ENCODE measurements around the gene SMOC2. TPM values are rescaled to one million over a fixed set of nuclear protein-coding genes. Genes with fewer than 3 reads are reported as not detected.
A peak's percentile ranks its signal among the peaks of the same experiment; 100 is the strongest.

SMOC2 gene
- total and polyA plus RNA-seq, 2 experiments from 2014 or later: 51.0 to 88.7 TPM

GRCh38 chr6:168574699-168575195 lies 133.8 kb downstream of the SMOC2 start:
- H3K79me2 ChIP-seq: no peaks in the 10 kb centered on the region
- DNase-seq (ENCODE audit: low spot score): peak; percentile 40
- no peaks in the 10 kb centered on the region for H3K9me3 ChIP-seq (ENCODE audit: low read depth)
- no peaks in the 10 kb centered on the region for H3K4me1 ChIP-seq (ENCODE audit: insufficient read depth)
- H3K4me3 ChIP-seq: no peak overlapping the region
- H3K9me2 ChIP-seq (replicated peaks; ENCODE audit: insufficient read depth): no peaks in the 10 kb centered on the region
- peak overlapping the region; percentile 50 for H3K27ac ChIP-seq
- H3K36me3 ChIP-seq (replicated peaks; ENCODE audit: insufficient read depth, low read depth): no peaks in the 10 kb centered on the region
- 76% methylated on average over 17 of the region's 17 CpGs for WGBS (ENCODE audit: low lambda C conversion rate, missing lambda C conversion rate)
- H4K20me1 ChIP-seq (ENCODE audit: insufficient read depth, poor library complexity, severe bottlenecking): no peaks in the 10 kb centered on the region
- H3K27me3 ChIP-seq: peaks cover 5% of the 10 kb centered on the region
- no peak overlapping the region for H3K4me2 ChIP-seq
- no peak overlapping the region for H2AFZ ChIP-seq
- TF ChIP-seq EZH2phosphoT487 (IDR thresholded peaks at IDR 0.05; ENCODE audit: low read depth, severe bottlenecking, unreplicated experiment) (no peak), EZH2 (IDR thresholded peaks at IDR 0.05; ENCODE audit: borderline replicate concordance) (no peak)
- TF ChIP-seq, protein P1, sequence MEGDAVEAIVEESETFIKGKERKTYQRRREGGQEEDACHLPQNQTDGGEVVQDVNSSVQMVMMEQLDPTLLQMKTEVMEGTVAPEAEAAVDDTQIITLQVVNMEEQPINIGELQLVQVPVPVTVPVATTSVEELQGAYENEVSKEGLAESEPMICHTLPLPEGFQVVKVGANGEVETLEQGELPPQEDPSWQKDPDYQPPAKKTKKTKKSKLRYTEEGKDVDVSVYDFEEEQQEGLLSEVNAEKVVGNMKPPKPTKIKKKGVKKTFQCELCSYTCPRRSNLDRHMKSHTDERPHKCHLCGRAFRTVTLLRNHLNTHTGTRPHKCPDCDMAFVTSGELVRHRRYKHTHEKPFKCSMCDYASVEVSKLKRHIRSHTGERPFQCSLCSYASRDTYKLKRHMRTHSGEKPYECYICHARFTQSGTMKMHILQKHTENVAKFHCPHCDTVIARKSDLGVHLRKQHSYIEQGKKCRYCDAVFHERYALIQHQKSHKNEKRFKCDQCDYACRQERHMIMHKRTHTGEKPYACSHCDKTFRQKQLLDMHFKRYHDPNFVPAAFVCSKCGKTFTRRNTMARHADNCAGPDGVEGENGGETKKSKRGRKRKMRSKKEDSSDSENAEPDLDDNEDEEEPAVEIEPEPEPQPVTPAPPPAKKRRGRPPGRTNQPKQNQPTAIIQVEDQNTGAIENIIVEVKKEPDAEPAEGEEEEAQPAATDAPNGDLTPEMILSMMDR (IDR thresholded peaks at IDR 0.05; ENCODE audit: poor library complexity): no peak

DNA sequence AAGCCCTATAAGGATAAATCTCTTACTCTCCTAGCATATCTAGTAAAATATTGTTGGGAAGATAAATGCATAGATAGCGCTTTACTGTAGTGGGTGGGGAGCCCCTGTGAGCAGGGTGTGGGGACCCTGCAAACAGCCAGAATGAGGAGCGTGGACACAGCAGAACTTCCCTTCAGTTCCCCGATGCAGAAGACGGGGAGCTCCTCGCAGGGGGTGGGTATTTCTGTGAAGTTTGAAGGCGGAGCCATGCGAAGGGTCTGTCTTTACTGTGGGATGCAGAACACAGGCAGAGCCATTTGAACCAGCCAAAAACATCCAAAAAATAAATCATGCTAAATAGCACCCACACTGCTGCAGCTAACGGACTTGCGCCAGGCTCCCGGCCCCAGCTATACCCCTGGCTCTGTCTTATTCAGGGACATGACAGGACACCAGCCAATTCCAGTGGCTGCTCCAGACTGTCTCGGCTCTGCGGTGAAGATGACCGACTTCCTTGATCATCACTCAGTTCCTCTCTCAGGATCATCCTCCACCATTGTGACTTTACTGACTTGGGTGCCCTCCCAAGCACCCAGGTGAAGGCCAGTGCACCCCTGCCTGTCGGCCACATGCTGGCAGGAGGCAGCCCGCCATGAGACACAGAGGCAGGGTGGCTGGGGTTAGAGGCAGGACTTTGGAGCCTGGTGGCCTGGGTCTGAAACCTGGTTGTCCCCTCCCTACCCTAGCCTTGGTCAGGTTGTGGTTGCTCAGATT lies 134.5 kb downstream of the SMOC2 start:
- H3K79me2 ChIP-seq: no peaks in the 10 kb centered on the region
- no peak for TF ChIP-seq EZH2 (IDR thresholded peaks at IDR 0.05; ENCODE audit: borderline replicate concordance)
- TF ChIP-seq, protein P1 (IDR thresholded peaks at IDR 0.05; ENCODE audit: poor library complexity): no peak
- no peak overlapping the region for H2AFZ ChIP-seq
- H3K4me1 ChIP-seq (ENCODE audit: insufficient read depth): no peaks in the 10 kb centered on the region
- H3K36me3 ChIP-seq (replicated peaks; ENCODE audit: insufficient read depth, low read depth): no peaks in the 10 kb centered on the region
- DNase-seq (ENCODE audit: low spot score): no peak
- peaks cover 5% of the 10 kb centered on the region for H3K27me3 ChIP-seq
- H3K4me2 ChIP-seq: no peak overlapping the region
- H4K20me1 ChIP-seq (ENCODE audit: insufficient read depth, poor library complexity, severe bottlenecking): no peaks in the 10 kb centered on the region
- peak overlapping the region; percentile 33 for H3K27ac ChIP-seq
- H3K4me3 ChIP-seq: no peak overlapping the region
- 88% methylated on average over 15 of the region's 15 CpGs for WGBS (ENCODE audit: low lambda C conversion rate, missing lambda C conversion rate)
- no peaks in the 10 kb centered on the region for H3K9me3 ChIP-seq (ENCODE audit: low read depth)
- no peaks in the 10 kb centered on the region for H3K9me2 ChIP-seq (replicated peaks; ENCODE audit: insufficient read depth)

DNA sequence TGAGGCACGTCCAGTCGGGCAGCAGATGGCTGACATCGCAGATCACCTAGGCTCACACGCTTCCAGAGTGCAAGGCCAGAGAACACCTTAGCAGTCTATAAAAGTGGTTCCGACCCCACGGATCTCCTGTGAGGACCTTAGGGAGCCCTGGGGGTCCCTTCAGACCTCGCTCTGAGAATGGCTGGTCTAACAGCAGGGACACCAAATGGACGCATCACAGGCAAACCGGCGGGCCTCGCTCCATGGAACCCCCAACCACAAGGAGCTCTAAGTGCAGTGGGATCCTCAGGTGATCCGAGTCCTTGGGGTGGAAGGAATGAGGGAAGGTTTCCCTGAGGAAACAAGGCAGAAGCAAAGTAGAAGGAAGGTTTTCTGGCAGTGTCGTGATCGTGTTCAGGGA lies 135.4 kb downstream of the SMOC2 start:
- Histone ChIP-seq H3K27me3 (peaks cover 5% of the 10 kb centered on the region), H3K4me2 (no peak overlapping the region), H3K4me1 (ENCODE audit: insufficient read depth) (no peaks in the 10 kb centered on the region), H3K9me2 (replicated peaks; ENCODE audit: insufficient read depth) (no peaks in the 10 kb centered on the region), H3K4me3 (no peak overlapping the region), H3K36me3 (replicated peaks; ENCODE audit: insufficient read depth, low read depth) (no peaks in the 10 kb centered on the region), H3K27ac (no peak overlapping the region), H3K79me2 (no peaks in the 10 kb centered on the region), H2AFZ (no peak overlapping the region), H3K9me3 (ENCODE audit: low read depth) (no peaks in the 10 kb centered on the region), H4K20me1 (ENCODE audit: insufficient read depth, poor library complexity, severe bottlenecking) (no peaks in the 10 kb centered on the region)
- 98% methylated on average over 14 of the region's 14 CpGs for WGBS (ENCODE audit: low lambda C conversion rate, missing lambda C conversion rate)
- TF ChIP-seq EZH2phosphoT487 (IDR thresholded peaks at IDR 0.05; ENCODE audit: low read depth, severe bottlenecking, unreplicated experiment) (no peak), EZH2 (IDR thresholded peaks at IDR 0.05; ENCODE audit: borderline replicate concordance) (no peak)
- TF ChIP-seq, protein P1 (IDR thresholded peaks at IDR 0.05; ENCODE audit: poor library complexity): no peak
- DNase-seq (ENCODE audit: low spot score): no peak
